Stimulated activated CD8-positive, alpha-beta memory T cell treated with anti-CD3 and anti-CD28 coated beads, Interleukin-2, amount 100 ng/mL, for 1 hour (primary cell): ENCODE measurements around the gene HIVEP3.

Experiments used
- DNase-seq, 2 donors: peaks; one replicate each; pipeline ENCODE4 v3.0.0-alpha.2; 2020; ENCODE audit warnings: low read depth in 2 of 2

The HIVEP3 gene

GRCh38 chr1:41583658-41584547 is 334.8 kb downstream of the HIVEP3 start:
- no peak for DNase-seq

GRCh38 chr1:41582851-41583657 is 335.7 kb downstream of the HIVEP3 start:
- no peak for DNase-seq

GRCh38 chr1:41582351-41582750 is 336.4 kb downstream of the HIVEP3 start:
- no peak for DNase-seq

- DNase-seq = no peak
Observed at GRCh38 chr1:41582004-41582325, 336.8 kb downstream of the HIVEP3 start.

- DNase-seq = no peak
Observed at GRCh38 chr1:41581216-41582003, 337.3 kb downstream of the HIVEP3 start.

GRCh38 chr1:41580520-41581172 is 338.1 kb downstream of the HIVEP3 start:
- no peak for DNase-seq

- no peak for DNase-seq
Observed at GRCh38 chr1:41580021-41580420, 338.7 kb downstream of the HIVEP3 start.

- no peak for DNase-seq
Observed at GRCh38 chr1:41578712-41579335, 339.9 kb downstream of the HIVEP3 start.

- no peak for DNase-seq
Observed at GRCh38 chr1:41576620-41577019, 342.1 kb downstream of the HIVEP3 start.

GRCh38 chr1:41576206-41576605 is 342.5 kb downstream of the HIVEP3 start:
- DNase-seq = no peak

- no peak for DNase-seq
Observed at GRCh38 chr1:41574842-41575241, 343.9 kb downstream of the HIVEP3 start.

- DNase-seq = peak; percentile 63 to 64
Observed at GRCh38 chr1:41573785-41574713, 344.7 kb downstream of the HIVEP3 start.

GRCh38 chr1:41573194-41573593 is 345.5 kb downstream of the HIVEP3 start:
- DNase-seq = no peak

- DNase-seq = no peak
Observed at GRCh38 chr1:41572224-41572623, 346.5 kb downstream of the HIVEP3 start.

GRCh38 chr1:41571041-41571440 is 347.7 kb downstream of the HIVEP3 start:
- DNase-seq = no peak

GRCh38 chr1:41568204-41568603 is 350.5 kb downstream of the HIVEP3 start:
- no peak for DNase-seq

- no peak for DNase-seq
Observed at GRCh38 chr1:41566969-41567368, 351.8 kb downstream of the HIVEP3 start.

- no peak for DNase-seq
Observed at GRCh38 chr1:41566274-41566885, 352.3 kb downstream of the HIVEP3 start.

- no peak for DNase-seq
Observed at GRCh38 chr1:41564741-41565475, 353.8 kb downstream of the HIVEP3 start.
